Astrocyte (in vitro differentiated cells and primary cell): Measurements from ENCODE around the gene DPP9.

Source experiments
- CTCF ChIP-seq: IDR thresholded peaks from 2 replicates; pipeline ENCODE4 v1.5.1; 2011; ENCODE audit warnings: low read depth, mild to moderate bottlenecking, inconsistent platforms, low read length, moderate library complexity; ENCODE audit not compliant: insufficient read depth
- EZH2 ChIP-seq: IDR thresholded peaks from 2 replicates; pipeline ENCODE4 v1.6.1; 2012; ENCODE audit warnings: mild to moderate bottlenecking, low read length, inconsistent platforms; ENCODE audit not compliant: insufficient read depth

GRCh38 chr19:4748589-4748988 lies 24.9 kb upstream of the DPP9 start:
- TF ChIP-seq CTCF (no peak), EZH2 (no peak)
